K562 (cell line): ENCODE results near the gene MGAT4C. TPM values are rescaled to one million over a fixed set of nuclear protein-coding genes. Genes with fewer than 3 reads are reported as not detected.

Experiments
- ATAC-seq: fragments of 200-7000 bp; cut with Tn5 transposase; 3 replicates; pipeline ENCODE4 v1.9.1; 2020; ENCODE audit warnings: moderate library complexity
- BruUV-seq: library from RNA; stranded (reverse); fragments of 400-500 nt; replicated peaks from 2 replicates; lab custom pipeline; 2021; lab: Mats Ljungman, UMichigan
- CTCF ChIA-PET: fragments of 300-600 bp; formaldehyde crosslinking; extraction: SDS; loops from one replicate; lab custom pipeline; 2021; ENCODE audit warnings: low intra/inter-chr PET ratio; lab: Yijun Ruan, JAX
- POLR2A ChIA-PET: fragments of 300-600, 350-650 bp; sonication (Branson Sonifier 250); formaldehyde crosslinking; extraction: SDS; loops from one replicate; lab custom pipeline; 2021; ENCODE audit warnings: antibody characterized with exemption, inconsistent platforms; lab: Yijun Ruan, JAX
- DNase-seq, 4 experiments: peaks; one replicate each; pipeline versions ENCODE4 v3.0.0 to v3.0.0-alpha.2; 2011 to 2018; ENCODE audit warnings: low spot score in 3 of 4, mixed read lengths in 3 of 4; ENCODE audit errors: extremely low read depth in 1 of 4
- FAIRE-seq: peaks from 2 replicates; lab custom pipeline; 2011; peaks lifted over from hg19 to GRCh38; lab: Jason Lieb, UNC
- H2AFZ ChIP-seq: 2 replicates; pipeline ENCODE4 v1.6.0; 2011; ENCODE audit warnings: low read depth, low read length, control low read depth, inconsistent platforms
- H3K27ac ChIP-seq: fragments of 200-600 bp; 3 replicates; pipeline ENCODE4 v1.8.0; 2011; ENCODE audit warnings: low read depth, mild to moderate bottlenecking, control low read depth, inconsistent platforms, low read length, moderate library complexity, mixed read lengths; ENCODE audit errors: extremely low read depth
- H3K27me3 ChIP-seq, 2 experiments: fragments of 300-600 bp in 1 of 2; 2 replicates in 1 of 2; 3 replicates in 1 of 2; pipeline versions ENCODE4 v1.6.0 to v1.8.0; 2011; ENCODE audit warnings: inconsistent platforms in 2 of 2, low read length in 2 of 2, mild to moderate bottlenecking in 1 of 2, mixed read lengths in 1 of 2, moderate library complexity in 1 of 2; ENCODE audit not compliant: control insufficient read depth in 2 of 2, insufficient read depth in 2 of 2
- H3K36me3 ChIP-seq: fragments of 300-600 bp; 3 replicates; pipeline ENCODE4 v1.8.0; 2011; ENCODE audit warnings: mild to moderate bottlenecking, low read length, inconsistent platforms; ENCODE audit not compliant: control insufficient read depth, insufficient read depth
- H3K4me1 ChIP-seq, 2 experiments: fragments of 200-600 bp in 1 of 2; replicated peaks in 1 of 2; 2 replicates in 1 of 2; 3 replicates in 1 of 2; pipeline versions ENCODE4 v1.5.1 to v1.8.0; 2011; ENCODE audit warnings: inconsistent platforms in 2 of 2, low read length in 2 of 2, mild to moderate bottlenecking in 1 of 2, mixed read lengths in 1 of 2, moderate library complexity in 1 of 2; ENCODE audit not compliant: control insufficient read depth in 2 of 2, insufficient read depth in 2 of 2
- H3K4me2 ChIP-seq: 2 replicates; pipeline ENCODE4 v1.6.1; 2011; ENCODE audit warnings: low read length, control low read depth, inconsistent platforms, mixed read lengths; ENCODE audit not compliant: insufficient read depth
- H3K4me3 ChIP-seq: fragments of 200-600 bp; sonication (generic), shearing (Covaris generic); 2 replicates; pipeline ENCODE4 v1.5.1; 2016; ENCODE audit warnings: control low read depth, inconsistent platforms
- H3K79me2 ChIP-seq: fragments of 200-600 bp; 3 replicates; pipeline ENCODE4 v1.8.0; 2011; ENCODE audit warnings: low read length, inconsistent platforms; ENCODE audit not compliant: control insufficient read depth, insufficient read depth
- H3K9ac ChIP-seq, 2 experiments: 2 replicates each; pipeline versions ENCODE4 v1.6.0 to v1.6.1; 2011; ENCODE audit warnings: low read depth in 2 of 2, low read length in 2 of 2, control low read depth in 1 of 2, inconsistent platforms in 1 of 2, mild to moderate bottlenecking in 1 of 2, mixed read lengths in 1 of 2; ENCODE audit not compliant: insufficient read depth in 1 of 2
- H3K9me1 ChIP-seq: one replicate; pipeline ENCODE4 v1.6.0; 2011; ENCODE audit warnings: inconsistent platforms, mild to moderate bottlenecking, low read length, moderate library complexity; ENCODE audit not compliant: control insufficient read depth, insufficient read depth
- H3K9me3 ChIP-seq: replicated peaks from 2 replicates; pipeline ENCODE4 v1.5.1; 2011; ENCODE audit warnings: low read depth, low read length, inconsistent platforms; ENCODE audit not compliant: control insufficient read depth, insufficient read depth
- H4K20me1 ChIP-seq: replicated peaks from 2 replicates; pipeline ENCODE4 v1.6.1; 2011; ENCODE audit warnings: low read length, inconsistent platforms, mixed read lengths; ENCODE audit not compliant: control insufficient read depth, insufficient read depth
- FIP1L1 ChIP-seq: fragments of 200-400 bp; formaldehyde crosslinking; IDR thresholded peaks from 2 replicates; pipeline ENCODE4 v1.6.1; 2018; ENCODE audit warnings: mild to moderate bottlenecking, low read depth, low read length; ENCODE audit not compliant: poor library complexity, severe bottlenecking
- PPARD ChIP-seq: fragments of 250-450 bp; sonication (Bioruptor Pico); IDR thresholded peaks from 2 replicates; pipeline ENCODE4 v1.8.0; 2022; ENCODE audit warnings: inconsistent platforms, mild to moderate bottlenecking, moderate library complexity
- TCF3 ChIP-seq: sonication (generic); formaldehyde crosslinking; IDR thresholded peaks from 2 replicates; pipeline ENCODE4 v1.4.0; 2020; ENCODE audit warnings: mild to moderate bottlenecking, missing genetic modification reagents
- WGBS: fragments of 100-300 bp; shearing (Covaris generic); methylation state at CpG from one replicate; pipeline ENCODE4 v1.1.6; 2016; ENCODE audit warnings: low coverage, mixed read lengths; ENCODE audit not compliant: insufficient coverage; ENCODE audit errors: missing lambda C conversion rate; 5-methylcytosine and 5-hydroxymethylcytosine counted together
- in situ Hi-C: fragments of 300-500 bp; cut with MboI; formaldehyde crosslinking; loops from 4 replicates; pipeline ENCODE4 v1.15.0; 2018; ENCODE audit warnings: inconsistent platforms, mixed read lengths
- intact Hi-C: fragments of 100-400 bp; cut with micrococcal nuclease; formaldehyde crosslinking; loops from 2 replicates; pipeline ENCODE4 v1.14.2; 2022
- polyA plus RNA-seq, 8 experiments: library from polyadenylated mRNA; depleted of rRNA in 4 of 8; stranded (reverse) in 5 of 8; unstranded in 3 of 8; fragments of >200 nt; fragmentation: Nextera tagmentation in 2 of 8; fragmentation: Illumina TruSeq in 1 of 8; extraction: Ambion mirVana in 2 of 8; extraction: Trizol in 1 of 8; gene quantifications; 2 replicates each; pipeline versions ENCODE4 v1.2.1 to v1.2.3, GENCODE V29; 2011 to 2014; ENCODE audit warnings: inconsistent platforms in 1 of 8, missing spikeins in 1 of 8
- total RNA-seq, 7 experiments: library from RNA; depleted of rRNA in 6 of 7; stranded (reverse); fragments of >200 nt in 6 of 7; fragmentation: Illumina TruSeq in 2 of 7; extraction: Trizol in 2 of 7; gene quantifications; 2 replicates each; pipeline versions ENCODE4 v1.2.1 to v1.2.3, GENCODE V29; 2011 to 2021; ENCODE audit warnings: low replicate concordance in 1 of 7
- TF ChIP-seq, protein P1 (sequence below): sonication (generic); formaldehyde crosslinking; IDR thresholded peaks from 2 replicates; pipeline ENCODE4 v1.8.0; 2022; ENCODE audit warnings: mild to moderate bottlenecking, missing genetic modification reagents

MGAT4C gene
- total and polyA plus RNA-seq, 9 of the 15 experiments (the other 6 are each of a cell fraction or from before 2014, with no cell fraction given) = not detected

DNA sequence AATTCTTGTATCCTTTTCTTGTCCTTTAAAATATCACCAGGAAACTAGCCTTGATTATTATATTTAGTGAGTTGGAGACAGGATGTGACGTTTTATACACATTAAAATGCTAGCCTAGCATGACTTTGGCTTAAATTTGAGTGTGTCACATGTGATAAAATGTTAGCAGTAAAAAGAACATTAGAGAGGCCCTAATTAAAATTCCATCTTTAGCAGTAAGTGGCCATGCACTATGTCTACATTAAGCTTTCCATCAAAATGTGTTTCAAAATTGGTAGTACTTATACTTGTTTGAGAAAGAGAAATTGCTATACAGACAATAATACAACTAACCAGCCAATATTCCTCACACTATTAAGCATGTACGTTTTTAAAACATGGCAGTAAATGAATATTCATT, 29.9 kb upstream of the MGAT4C start:
- CTCF ChIA-PET = no interaction called here
- Histone ChIP-seq H2AFZ (no peak overlapping the region), H3K36me3 (no peaks in the 10 kb centered on the region), H4K20me1 (no peaks in the 10 kb centered on the region), H3K4me2 (no peak overlapping the region), H3K79me2 (no peaks in the 10 kb centered on the region), H3K9me1 (no peaks in the 10 kb centered on the region), H3K4me1 (no peaks in the 10 kb centered on the region), H3K27ac (no peak overlapping the region), H3K9me3 (no peaks in the 10 kb centered on the region), H3K27me3 (no peaks in the 10 kb centered on the region), H3K9ac (no peak overlapping the region), H3K4me3 (no peak overlapping the region)
- FAIRE-seq (no peak), DNase-seq (no peak), ATAC-seq (no peak)
- TF ChIP-seq, protein P1, sequence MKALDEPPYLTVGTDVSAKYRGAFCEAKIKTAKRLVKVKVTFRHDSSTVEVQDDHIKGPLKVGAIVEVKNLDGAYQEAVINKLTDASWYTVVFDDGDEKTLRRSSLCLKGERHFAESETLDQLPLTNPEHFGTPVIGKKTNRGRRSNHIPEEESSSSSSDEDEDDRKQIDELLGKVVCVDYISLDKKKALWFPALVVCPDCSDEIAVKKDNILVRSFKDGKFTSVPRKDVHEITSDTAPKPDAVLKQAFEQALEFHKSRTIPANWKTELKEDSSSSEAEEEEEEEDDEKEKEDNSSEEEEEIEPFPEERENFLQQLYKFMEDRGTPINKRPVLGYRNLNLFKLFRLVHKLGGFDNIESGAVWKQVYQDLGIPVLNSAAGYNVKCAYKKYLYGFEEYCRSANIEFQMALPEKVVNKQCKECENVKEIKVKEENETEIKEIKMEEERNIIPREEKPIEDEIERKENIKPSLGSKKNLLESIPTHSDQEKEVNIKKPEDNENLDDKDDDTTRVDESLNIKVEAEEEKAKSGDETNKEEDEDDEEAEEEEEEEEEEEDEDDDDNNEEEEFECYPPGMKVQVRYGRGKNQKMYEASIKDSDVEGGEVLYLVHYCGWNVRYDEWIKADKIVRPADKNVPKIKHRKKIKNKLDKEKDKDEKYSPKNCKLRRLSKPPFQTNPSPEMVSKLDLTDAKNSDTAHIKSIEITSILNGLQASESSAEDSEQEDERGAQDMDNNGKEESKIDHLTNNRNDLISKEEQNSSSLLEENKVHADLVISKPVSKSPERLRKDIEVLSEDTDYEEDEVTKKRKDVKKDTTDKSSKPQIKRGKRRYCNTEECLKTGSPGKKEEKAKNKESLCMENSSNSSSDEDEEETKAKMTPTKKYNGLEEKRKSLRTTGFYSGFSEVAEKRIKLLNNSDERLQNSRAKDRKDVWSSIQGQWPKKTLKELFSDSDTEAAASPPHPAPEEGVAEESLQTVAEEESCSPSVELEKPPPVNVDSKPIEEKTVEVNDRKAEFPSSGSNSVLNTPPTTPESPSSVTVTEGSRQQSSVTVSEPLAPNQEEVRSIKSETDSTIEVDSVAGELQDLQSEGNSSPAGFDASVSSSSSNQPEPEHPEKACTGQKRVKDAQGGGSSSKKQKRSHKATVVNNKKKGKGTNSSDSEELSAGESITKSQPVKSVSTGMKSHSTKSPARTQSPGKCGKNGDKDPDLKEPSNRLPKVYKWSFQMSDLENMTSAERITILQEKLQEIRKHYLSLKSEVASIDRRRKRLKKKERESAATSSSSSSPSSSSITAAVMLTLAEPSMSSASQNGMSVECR = no peak
- TF ChIP-seq TCF3 (CRISPR knock-in tag) (no peak), FIP1L1 (no peak), PPARD (no peak)
- intact Hi-C loops = no loop called here
- WGBS = 0% methylated on average over 2 of the region's 2 CpGs
- in situ Hi-C loops = no loop called here
- no TSS peak for BruUV-seq
- POLR2A ChIA-PET = no interaction called here
